SK-N-SH (cell line): Measurements from ENCODE around the gene MBOAT2.

Experiments used
- PBX3 ChIP-seq: IDR thresholded peaks from 2 replicates; pipeline ENCODE4; 2012
- RAD21 ChIP-seq: IDR thresholded peaks from 2 replicates; pipeline ENCODE4 v1.6.1; 2012; ENCODE audit warnings: mild to moderate bottlenecking, low read length
- RFX5 ChIP-seq: IDR thresholded peaks from 2 replicates; pipeline ENCODE4 v1.6.1; 2012; ENCODE audit warnings: mild to moderate bottlenecking, improper control_type of control experiment, low read length
- SMC3 ChIP-seq: IDR thresholded peaks from 2 replicates; pipeline ENCODE4 v1.6.1; 2012; ENCODE audit warnings: low read depth, low read length, improper control_type of control experiment
- TF ChIP-seq, protein P1 (sequence below): fragments of 200-600 bp; sonication (generic); IDR thresholded peaks from 2 replicates; pipeline ENCODE4 v1.6.1; 2017; ENCODE audit warnings: antibody characterized with exemption, mild to moderate bottlenecking, moderate library complexity

DNA sequence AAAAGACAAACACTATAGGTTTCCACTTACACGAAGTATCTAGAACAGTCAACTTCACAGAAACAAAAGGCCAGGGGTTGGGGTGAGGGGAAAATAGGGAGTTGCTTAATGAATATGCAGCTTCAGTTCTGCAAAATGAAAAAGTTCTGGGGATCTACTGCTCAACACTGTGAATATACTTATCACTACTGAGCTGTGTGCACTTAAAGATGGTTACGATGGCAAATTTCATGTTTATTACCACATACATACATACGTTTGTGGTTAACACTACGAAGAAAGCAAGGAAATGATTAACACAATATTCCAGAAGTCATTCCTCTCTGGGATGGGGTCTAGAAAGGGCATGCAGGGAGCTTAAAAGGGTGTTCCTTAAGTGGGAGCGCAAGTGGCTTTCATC lies 19.3 kb downstream of the MBOAT2 start:
- TF ChIP-seq RAD21 (no peak), PBX3 (no peak), SMC3 (no peak), RFX5 (no peak)
- TF ChIP-seq, protein P1, sequence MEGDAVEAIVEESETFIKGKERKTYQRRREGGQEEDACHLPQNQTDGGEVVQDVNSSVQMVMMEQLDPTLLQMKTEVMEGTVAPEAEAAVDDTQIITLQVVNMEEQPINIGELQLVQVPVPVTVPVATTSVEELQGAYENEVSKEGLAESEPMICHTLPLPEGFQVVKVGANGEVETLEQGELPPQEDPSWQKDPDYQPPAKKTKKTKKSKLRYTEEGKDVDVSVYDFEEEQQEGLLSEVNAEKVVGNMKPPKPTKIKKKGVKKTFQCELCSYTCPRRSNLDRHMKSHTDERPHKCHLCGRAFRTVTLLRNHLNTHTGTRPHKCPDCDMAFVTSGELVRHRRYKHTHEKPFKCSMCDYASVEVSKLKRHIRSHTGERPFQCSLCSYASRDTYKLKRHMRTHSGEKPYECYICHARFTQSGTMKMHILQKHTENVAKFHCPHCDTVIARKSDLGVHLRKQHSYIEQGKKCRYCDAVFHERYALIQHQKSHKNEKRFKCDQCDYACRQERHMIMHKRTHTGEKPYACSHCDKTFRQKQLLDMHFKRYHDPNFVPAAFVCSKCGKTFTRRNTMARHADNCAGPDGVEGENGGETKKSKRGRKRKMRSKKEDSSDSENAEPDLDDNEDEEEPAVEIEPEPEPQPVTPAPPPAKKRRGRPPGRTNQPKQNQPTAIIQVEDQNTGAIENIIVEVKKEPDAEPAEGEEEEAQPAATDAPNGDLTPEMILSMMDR, result no peak
